Measurements from ENCODE around the gene ADGRG2.
"Not testable (repeated sequence)": the region's sequence is repeated elsewhere in the genome, so short reads cannot be mapped to it uniquely, and the experiment has no call there.

Gene ADGRG2

DNA sequence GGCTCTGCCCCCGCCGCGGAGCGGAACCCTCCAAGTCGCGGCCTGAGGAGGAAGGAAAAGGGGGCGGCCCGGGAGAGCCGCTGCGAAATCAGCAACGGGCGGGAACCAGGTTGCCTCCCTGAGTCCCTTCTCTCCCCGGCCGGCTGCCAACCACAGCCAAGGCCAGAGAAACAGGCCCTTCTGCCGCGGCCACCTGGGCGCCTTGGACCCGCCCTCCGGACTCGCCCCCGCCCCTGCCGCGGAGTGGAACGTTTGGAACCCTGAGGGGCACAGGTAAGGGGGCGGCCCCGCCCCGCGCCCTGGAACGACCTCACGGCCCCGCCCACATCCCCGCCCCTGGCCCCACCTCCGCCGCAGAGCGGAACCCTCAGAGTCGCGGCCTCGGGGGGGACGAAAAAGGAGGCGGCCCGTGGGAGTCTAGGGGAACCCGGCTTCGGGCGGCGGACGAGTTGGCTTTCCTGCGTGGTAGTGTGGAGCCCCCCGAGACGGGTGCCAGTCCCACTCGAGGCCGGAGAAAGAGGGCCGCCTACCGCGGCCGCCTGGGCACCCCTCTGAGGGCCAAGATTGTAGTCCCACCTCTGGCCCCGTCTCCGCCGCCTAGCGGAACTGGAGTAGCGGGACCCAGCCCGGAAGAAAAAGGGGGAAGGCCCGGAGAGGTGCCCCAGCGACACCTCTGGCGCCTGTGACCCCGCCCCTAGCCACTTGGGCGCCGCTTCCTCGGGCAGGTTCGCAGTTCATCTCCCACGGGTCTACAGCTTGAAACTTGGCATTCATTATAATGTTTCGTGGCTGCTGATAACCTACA lies 137.7 kb downstream of the ADGRG2 start:
- H2AK5ac ChIP-seq (ENCODE audit: low read length) = no peak overlapping the region

DNA sequence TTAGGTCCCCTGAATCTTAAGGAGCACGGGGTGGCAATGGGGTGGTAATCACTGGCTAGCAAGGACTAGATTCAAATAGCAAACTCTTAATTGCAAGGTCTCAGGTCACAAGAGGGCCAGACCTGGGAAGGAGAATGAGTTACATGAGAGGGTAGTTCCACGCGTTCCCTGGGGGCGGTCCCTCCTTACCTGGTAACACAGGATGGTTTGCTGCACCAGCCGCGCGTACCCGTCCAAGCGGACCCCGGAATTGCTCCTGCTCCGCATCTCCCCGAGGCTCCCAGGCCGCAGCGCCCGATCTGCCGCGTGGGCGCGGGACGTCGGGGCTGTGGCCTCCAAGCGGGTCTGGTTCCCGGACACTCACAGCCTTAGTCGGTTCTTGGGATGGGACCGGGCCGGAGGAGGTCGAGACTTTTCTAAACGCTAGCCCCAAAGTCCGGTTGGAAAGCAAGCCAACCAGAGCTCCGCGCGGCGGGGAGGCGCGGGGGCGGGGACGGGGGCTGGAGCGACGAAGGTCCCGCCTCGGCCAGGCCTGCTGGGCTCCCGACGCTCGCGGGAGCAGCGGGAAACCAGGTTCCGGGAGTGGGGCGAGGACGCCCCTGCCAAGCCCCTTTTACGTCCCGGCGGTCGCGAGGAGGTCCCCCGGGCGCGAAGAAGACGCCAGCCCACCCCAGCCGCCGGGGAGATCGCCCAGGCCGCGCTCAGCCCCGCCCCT lies 138.4 kb downstream of the ADGRG2 start, which contains the start of gene PHKA2:
Gene PHKA2 (minus strand): TSS at position 449 of the 715 bp plus-strand sequence. CDS start 182 bp downstream, at position 267.
- no peaks in the 10 kb centered on the region for H3K79me2 ChIP-seq (ENCODE audit: control insufficient read depth, insufficient read depth, low read length)
- H4K8ac ChIP-seq (ENCODE audit: low read depth, low read length) = peak within 1 kb of the TSS; percentile 28
- no peaks in the 10 kb centered on the region for H3K36me3 ChIP-seq (ENCODE audit: control insufficient read depth, insufficient read depth, low read length)
- no peak within 1 kb of the TSS for H2BK15ac ChIP-seq (replicated peaks; ENCODE audit: low read depth)
- no peak within 1 kb of the TSS for H2BK5ac ChIP-seq (ENCODE audit: low read length)
- H2AK5ac ChIP-seq (ENCODE audit: low read length) = no peak within 1 kb of the TSS
- H3K4ac ChIP-seq (ENCODE audit: low read depth, low read length) = no peak within 1 kb of the TSS
- peak within 1 kb of the TSS; percentile 85 for H3K56ac ChIP-seq (ENCODE audit: low read length)
- H3K9ac ChIP-seq (ENCODE audit: low read length) = peak within 1 kb of the TSS; percentile 78
- no peak within 1 kb of the TSS for H4K5ac ChIP-seq (ENCODE audit: low read length)
- peak; percentile 65 for DNase-seq
- no peak within 1 kb of the TSS for H2BK120ac ChIP-seq (ENCODE audit: low read depth, low read length)
- WGBS (ENCODE audit: extremely low coverage, insufficient coverage, low lambda C conversion rate) = no CpG with 5 or more reads among the region's 64 CpGs
- H3K27ac ChIP-seq (ENCODE audit: low read depth, low read length) = peak within 1 kb of the TSS; percentile 62
- peak within 1 kb of the TSS; percentile 70 for H3K4me3 ChIP-seq (ENCODE audit: low read length)
- H3K4me2 ChIP-seq (ENCODE audit: low read length) = peak within 1 kb of the TSS; percentile 62
- no peaks in the 10 kb centered on the region for H3K27me3 ChIP-seq (ENCODE audit: insufficient read depth, low read length, poor library complexity)
- H3K23ac ChIP-seq (ENCODE audit: low read length) = no peak within 1 kb of the TSS
- H3K4me1 ChIP-seq (ENCODE audit: control insufficient read depth, low read depth, low read length) = no peaks in the 10 kb centered on the region
- no peaks in the 10 kb centered on the region for H3K79me1 ChIP-seq (ENCODE audit: low read length)
- peak within 1 kb of the TSS; percentile 97 for H3K18ac ChIP-seq (ENCODE audit: low read length)

More for the DNA sequence above, 137.7 kb downstream of the ADGRG2 start:
- Histone ChIP-seq H3K27me3 (ENCODE audit: insufficient read depth, low read length, poor library complexity) (no peaks in the 10 kb centered on the region), H3K18ac (ENCODE audit: low read length) (peak overlapping the region; percentile 97), H4K5ac (ENCODE audit: low read length) (no peak overlapping the region), H3K27ac (ENCODE audit: low read depth, low read length) (peak overlapping the region; percentile 62), H3K23ac (ENCODE audit: low read length) (no peak overlapping the region), H2BK15ac (replicated peaks; ENCODE audit: low read depth) (no peak overlapping the region), H3K79me1 (ENCODE audit: low read length) (no peaks in the 10 kb centered on the region), H4K8ac (ENCODE audit: low read depth, low read length) (no peak overlapping the region), H2BK120ac (ENCODE audit: low read depth, low read length) (no peak overlapping the region), H2BK5ac (ENCODE audit: low read length) (no peak overlapping the region), H3K4ac (ENCODE audit: low read depth, low read length) (no peak overlapping the region), H3K79me2 (ENCODE audit: control insufficient read depth, insufficient read depth, low read length) (no peaks in the 10 kb centered on the region), H3K4me3 (ENCODE audit: low read length) (peak overlapping the region; percentile 53), H3K56ac (ENCODE audit: low read length) (peak overlapping the region; percentile 85), H3K36me3 (ENCODE audit: control insufficient read depth, insufficient read depth, low read length) (no peaks in the 10 kb centered on the region), H3K4me2 (ENCODE audit: low read length) (peak overlapping the region; percentile 9), H3K9ac (ENCODE audit: low read length) (peak overlapping the region; percentile 74), H3K4me1 (ENCODE audit: control insufficient read depth, low read depth, low read length) (no peaks in the 10 kb centered on the region)
- no CpG with 5 or more reads among the region's 71 CpGs for WGBS (ENCODE audit: extremely low coverage, insufficient coverage, low lambda C conversion rate)
- DNase-seq = peak; percentile 89

DNA sequence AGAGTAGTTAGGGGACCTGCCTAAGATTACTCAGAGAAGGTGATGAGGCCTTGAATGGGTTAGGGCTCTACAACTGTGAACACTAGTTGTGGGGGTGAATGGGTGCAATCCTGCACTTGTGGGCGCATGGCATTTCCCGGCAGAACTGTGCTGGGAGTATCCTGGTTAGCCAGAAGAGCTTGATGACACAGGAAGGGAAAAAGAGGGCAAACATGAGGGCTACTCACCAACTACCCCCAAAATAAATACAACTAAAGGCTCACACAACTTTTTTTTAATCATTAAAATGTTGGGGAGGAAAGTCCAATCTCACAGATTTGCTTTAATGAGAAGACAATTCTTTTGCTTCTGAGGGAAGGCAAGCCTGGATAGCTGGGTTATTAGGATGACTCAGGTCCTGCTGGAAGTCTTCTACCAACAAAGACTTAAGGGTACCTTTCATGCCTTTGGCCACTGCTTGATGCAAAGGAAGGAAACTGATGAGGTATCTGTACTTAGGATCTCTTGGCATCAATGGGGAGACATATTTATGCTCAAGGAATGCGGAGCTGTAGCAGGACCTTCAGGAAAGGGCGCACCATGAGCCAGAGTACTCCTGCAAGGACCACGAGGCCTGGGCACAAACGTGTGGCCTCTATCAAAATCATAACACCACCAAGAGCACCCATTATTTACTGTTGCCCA lies 141.0 kb downstream of the ADGRG2 start:
- Histone ChIP-seq H2AK5ac (ENCODE audit: low read length) (no peak overlapping the region), H4K8ac (ENCODE audit: low read depth, low read length) (no peak overlapping the region), H3K27me3 (ENCODE audit: insufficient read depth, low read length, poor library complexity) (no peaks in the 10 kb centered on the region), H3K18ac (ENCODE audit: low read length) (no peak overlapping the region), H3K9ac (ENCODE audit: low read length) (no peak overlapping the region), H3K4me2 (ENCODE audit: low read length) (no peak overlapping the region), H3K27ac (ENCODE audit: low read depth, low read length) (no peak overlapping the region), H3K56ac (ENCODE audit: low read length) (no peak overlapping the region), H2BK120ac (ENCODE audit: low read depth, low read length) (no peak overlapping the region), H3K23ac (ENCODE audit: low read length) (no peak overlapping the region), H2BK5ac (ENCODE audit: low read length) (no peak overlapping the region), H2BK15ac (replicated peaks; ENCODE audit: low read depth) (no peak overlapping the region), H3K4me1 (ENCODE audit: control insufficient read depth, low read depth, low read length) (no peaks in the 10 kb centered on the region), H4K5ac (ENCODE audit: low read length) (no peak overlapping the region), H3K4ac (ENCODE audit: low read depth, low read length) (no peak overlapping the region), H3K79me2 (ENCODE audit: control insufficient read depth, insufficient read depth, low read length) (no peaks in the 10 kb centered on the region), H3K4me3 (ENCODE audit: low read length) (no peak overlapping the region), H3K36me3 (ENCODE audit: control insufficient read depth, insufficient read depth, low read length) (no peaks in the 10 kb centered on the region), H3K79me1 (ENCODE audit: low read length) (no peaks in the 10 kb centered on the region)
- WGBS (ENCODE audit: extremely low coverage, insufficient coverage, low lambda C conversion rate) = no CpG with 5 or more reads among the region's 6 CpGs
- DNase-seq = no peak

DNA sequence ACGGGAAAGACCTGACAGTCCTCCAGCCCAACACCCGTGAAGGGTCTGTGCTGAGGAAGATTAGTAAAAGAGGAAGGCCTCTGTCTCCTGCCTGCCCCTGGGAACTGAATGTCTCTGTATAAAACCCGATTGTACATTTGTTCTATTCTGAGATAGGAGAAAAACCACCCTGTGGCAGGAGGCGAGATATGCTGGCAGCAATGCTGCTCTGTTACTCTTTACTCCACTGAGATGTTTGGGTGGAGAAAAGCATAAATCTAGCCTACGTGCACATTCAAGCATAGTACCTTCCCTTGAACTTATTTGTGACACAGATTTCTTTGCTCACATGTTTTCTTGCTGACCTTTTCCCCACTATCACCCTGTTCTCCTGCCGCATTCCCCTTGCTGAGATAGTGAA lies 142.0 kb downstream of the ADGRG2 start:
- not testable (repeated sequence) for H3K56ac ChIP-seq (ENCODE audit: low read length); H3K27me3 ChIP-seq (ENCODE audit: insufficient read depth, low read length, poor library complexity); DNase-seq; H3K4me1 ChIP-seq (ENCODE audit: control insufficient read depth, low read depth, low read length); H2AK5ac ChIP-seq (ENCODE audit: low read length); H3K79me1 ChIP-seq (ENCODE audit: low read length); H4K8ac ChIP-seq (ENCODE audit: low read depth, low read length); H2BK120ac ChIP-seq (ENCODE audit: low read depth, low read length); H3K27ac ChIP-seq (ENCODE audit: low read depth, low read length); H4K5ac ChIP-seq (ENCODE audit: low read length); H3K9ac ChIP-seq (ENCODE audit: low read length); H3K18ac ChIP-seq (ENCODE audit: low read length); H2BK15ac ChIP-seq (replicated peaks; ENCODE audit: low read depth); H2BK5ac ChIP-seq (ENCODE audit: low read length); H3K36me3 ChIP-seq (ENCODE audit: control insufficient read depth, insufficient read depth, low read length); H3K4me3 ChIP-seq (ENCODE audit: low read length); H3K79me2 ChIP-seq (ENCODE audit: control insufficient read depth, insufficient read depth, low read length); H3K4ac ChIP-seq (ENCODE audit: low read depth, low read length); H3K23ac ChIP-seq (ENCODE audit: low read length); H3K4me2 ChIP-seq (ENCODE audit: low read length)
- WGBS (ENCODE audit: extremely low coverage, insufficient coverage, low lambda C conversion rate) = no CpG with 5 or more reads among the region's 6 CpGs

DNA sequence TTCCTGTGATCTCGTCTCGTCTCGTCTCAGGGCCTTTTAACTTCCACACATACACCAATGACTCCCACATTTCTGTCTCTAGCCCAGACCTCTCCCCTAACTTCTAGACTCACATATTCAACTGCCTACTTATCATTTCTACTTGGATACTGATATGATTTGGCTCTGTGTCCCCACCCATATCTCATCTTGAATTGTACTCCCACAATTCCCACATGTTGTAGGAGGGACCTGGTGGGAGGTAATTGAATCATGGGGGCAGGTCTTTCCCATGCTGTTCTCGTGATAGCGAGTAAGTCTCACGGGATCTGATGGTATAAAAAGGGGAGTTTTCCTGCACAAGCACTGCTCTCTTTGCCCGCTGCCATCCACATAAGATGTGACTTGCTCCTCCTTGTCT lies 147.3 kb downstream of the ADGRG2 start:
- Histone ChIP-seq H3K36me3 (ENCODE audit: control insufficient read depth, insufficient read depth, low read length) (no peaks in the 10 kb centered on the region), H2AK5ac (ENCODE audit: low read length) (no peak overlapping the region), H3K18ac (ENCODE audit: low read length) (no peak overlapping the region), H3K4me1 (ENCODE audit: control insufficient read depth, low read depth, low read length) (no peaks in the 10 kb centered on the region), H4K8ac (ENCODE audit: low read depth, low read length) (no peak overlapping the region), H3K4me3 (ENCODE audit: low read length) (no peak overlapping the region), H2BK120ac (ENCODE audit: low read depth, low read length) (no peak overlapping the region), H2BK5ac (ENCODE audit: low read length) (no peak overlapping the region), H3K9ac (ENCODE audit: low read length) (no peak overlapping the region), H3K4ac (ENCODE audit: low read depth, low read length) (no peak overlapping the region), H3K27me3 (ENCODE audit: insufficient read depth, low read length, poor library complexity) (no peaks in the 10 kb centered on the region), H3K79me2 (ENCODE audit: control insufficient read depth, insufficient read depth, low read length) (no peaks in the 10 kb centered on the region), H3K4me2 (ENCODE audit: low read length) (no peak overlapping the region), H3K56ac (ENCODE audit: low read length) (no peak overlapping the region), H3K79me1 (ENCODE audit: low read length) (no peaks in the 10 kb centered on the region), H2BK15ac (replicated peaks; ENCODE audit: low read depth) (no peak overlapping the region), H4K5ac (ENCODE audit: low read length) (no peak overlapping the region), H3K27ac (ENCODE audit: low read depth, low read length) (no peak overlapping the region), H3K23ac (ENCODE audit: low read length) (no peak overlapping the region)
- DNase-seq = no peak
- WGBS (ENCODE audit: extremely low coverage, insufficient coverage, low lambda C conversion rate) = no CpG with 5 or more reads among the region's 7 CpGs
